Gastrocnemius medialis (tissue), 4 donors: ENCODE data around the gene FASLG. TPM values are rescaled to one million over a fixed set of nuclear protein-coding genes. Genes with fewer than 3 reads are reported as not detected.
"Not testable (repeated sequence)": the region's sequence is repeated elsewhere in the genome, so short reads cannot be mapped to it uniquely, and the experiment has no call there.

Source experiments
- ATAC-seq, 2 donors: fragments of 150-250 bp; one replicate each; pipeline ENCODE4 v1.9.1; 2016
- DNase-seq, 2 donors: peaks; one replicate each; pipeline ENCODE4 v3.0.0-alpha.2; 2019
- H3K27ac ChIP-seq, 4 donors: fragments of 200-600 bp; sonication (generic); 1 replicate in 1 of 4; 2 replicates in 3 of 4; pipeline ENCODE4 v1.5.1; 2016 to 2018; ENCODE audit warnings: mild to moderate bottlenecking in 2 of 4, moderate library complexity in 1 of 4
- H3K27me3 ChIP-seq, 3 donors: fragments of 200-600 bp; sonication (generic) in 2 of 3; 1 replicate in 1 of 3; 2 replicates in 2 of 3; pipeline versions ENCODE4 v1.5.1 to v1.6.0; 2016 to 2019; ENCODE audit warnings: mild to moderate bottlenecking in 1 of 3, moderate library complexity in 1 of 3
- H3K36me3 ChIP-seq, 2 donors: fragments of 200-600 bp; sonication (generic) in 1 of 2; one replicate each; pipeline ENCODE4 v1.5.1; 2017 to 2018
- H3K4me1 ChIP-seq, 2 donors: fragments of 200-600 bp; sonication (generic) in 1 of 2; one replicate each; pipeline ENCODE4 v1.5.1; 2016 to 2017; ENCODE audit warnings: mild to moderate bottlenecking in 2 of 2
- H3K4me3 ChIP-seq, 4 donors: fragments of 200-600 bp; sonication (generic) in 3 of 4; 1 replicate in 1 of 4; 2 replicates in 3 of 4; pipeline ENCODE4 v1.5.1; 2016 to 2019; ENCODE audit warnings: mild to moderate bottlenecking in 2 of 4
- H3K9me3 ChIP-seq, 3 donors: fragments of 200-600 bp; sonication (generic) in 2 of 3; 1 replicate in 1 of 3; 2 replicates in 2 of 3; pipeline ENCODE4 v1.5.1; 2016 to 2019
- CTCF ChIP-seq, 5 experiments: fragments of 450-650 bp in 3 of 5; fragments of 200-600 bp in 2 of 5; sonication (generic) in 2 of 5; IDR thresholded peaks in 4 of 5; conservative IDR thresholded peaks in 1 of 5; 1 replicate in 4 of 5; 2 replicates in 1 of 5; pipeline ENCODE4 v1.5.1; 2016 to 2019; ENCODE audit warnings: antibody characterized with exemption in 5 of 5, mild to moderate bottlenecking in 3 of 5, moderate library complexity in 3 of 5
- POLR2A ChIP-seq, 2 donors: fragments of 450-650 bp; IDR thresholded peaks; one replicate each; pipeline ENCODE4 v1.6.1; 2017; ENCODE audit warnings: antibody characterized with exemption in 2 of 2, mild to moderate bottlenecking in 2 of 2, moderate library complexity in 2 of 2
- in situ Hi-C, 4 donors: fragments of 200-750 bp; cut with MboI; loops; one replicate each; pipeline versions ENCODE4 v1.15.0 to v1.8.0; 2017; ENCODE audit warnings: low sequenced_read_pairs in 4 of 4
- intact Hi-C: fragments of 100-400 bp; cut with DNase I; formaldehyde crosslinking; loops from one replicate; pipeline ENCODE4 v1.15.1; 2023; ENCODE audit warnings: low total_unique reads
- total RNA-seq, 4 donors: library from RNA; depleted of rRNA; stranded (reverse); fragments of >200 nt; gene quantifications; one replicate each; pipeline versions ENCODE4 v1.1.0 to v1.2.3, GENCODE V29; 2016

The FASLG gene
- total RNA-seq, 4 donors from 2014 or later, result not detected

GRCh38 chr1:172616636-172617035 is 42.3 kb upstream of the FASLG start:
- Histone ChIP-seq H3K27ac (no peak overlapping the region), H3K4me3 (no peak overlapping the region), H3K4me1 (no peaks in the 10 kb centered on the region), H3K9me3 (peaks cover 0 to 4% (median 0%) of the 10 kb centered on the region in 3 donors), H3K27me3 (no peaks in the 10 kb centered on the region), H3K36me3 (no peaks in the 10 kb centered on the region)
- DNase-seq (no peak), ATAC-seq (no peak)
- in situ Hi-C loops, result no loop called here
- no peak for TF ChIP-seq CTCF (IDR thresholded peaks at IDR 0.05 in 4 of 5, conservative IDR thresholded peaks at IDR 0.05 in 1 of 5)
- TF ChIP-seq POLR2A (IDR thresholded peaks at IDR 0.05), result no peak
- intact Hi-C loops, result no loop called here

DNA sequence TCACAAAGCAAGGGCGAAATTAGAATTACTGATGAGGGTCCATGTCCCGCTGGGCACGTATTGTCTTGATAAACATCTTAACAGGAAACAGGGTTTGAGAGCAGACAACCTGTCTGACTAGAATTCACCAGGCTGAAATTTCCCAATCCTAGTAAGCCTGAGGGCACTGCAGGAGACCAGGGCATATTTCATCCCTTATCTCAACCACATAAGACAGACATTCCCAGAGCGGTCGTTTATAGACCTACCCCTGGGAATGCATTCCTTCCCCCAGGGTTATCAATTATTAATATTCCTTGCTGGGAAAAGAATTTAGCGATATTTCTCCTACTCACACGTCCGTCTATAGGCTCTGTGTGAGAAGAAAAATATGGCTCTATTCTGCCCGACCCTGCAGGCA is 38.3 kb upstream of the FASLG start:
- H3K27me3 ChIP-seq, ATAC-seq, intact Hi-C loops, H3K4me1 ChIP-seq, DNase-seq, H3K36me3 ChIP-seq, in situ Hi-C loops, H3K27ac ChIP-seq, H3K9me3 ChIP-seq, H3K4me3 ChIP-seq: not testable (repeated sequence)

DNA sequence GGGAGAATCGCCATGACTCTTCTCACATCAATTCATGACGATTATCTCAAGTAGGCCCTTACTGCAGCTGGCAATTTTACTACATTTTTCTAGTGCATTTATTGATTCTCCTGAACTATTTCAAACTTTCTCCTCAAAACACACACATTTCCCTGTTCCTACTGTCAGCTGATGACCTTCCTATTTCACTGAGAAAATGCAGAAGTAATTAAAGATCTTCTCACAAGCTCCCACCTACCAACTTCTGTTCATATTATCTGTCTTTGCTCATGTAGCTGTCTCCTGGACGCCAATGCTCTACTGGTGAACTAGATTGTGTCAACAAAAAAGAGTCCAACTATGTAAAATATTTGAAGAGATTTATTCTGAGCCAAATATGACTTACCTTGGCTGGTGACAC is 36.4 kb upstream of the FASLG start:
- intact Hi-C loops (no loop called here), in situ Hi-C loops (no loop called here)
- peaks cover 0 to 4% (median 0%) of the 10 kb centered on the region in 3 donors for H3K9me3 ChIP-seq
- DNase-seq (no peak), ATAC-seq (no peak)
- H3K27me3 ChIP-seq, result no peaks in the 10 kb centered on the region
- no peak overlapping the region for H3K4me3 ChIP-seq
- H3K36me3 ChIP-seq, result no peaks in the 10 kb centered on the region
- TF ChIP-seq POLR2A (IDR thresholded peaks at IDR 0.05) (no peak), CTCF (IDR thresholded peaks at IDR 0.05 in 4 of 5, conservative IDR thresholded peaks at IDR 0.05 in 1 of 5) (no peak)
- no peak overlapping the region for H3K27ac ChIP-seq
- H3K4me1 ChIP-seq, result no peaks in the 10 kb centered on the region

GRCh38 chr1:172623748-172624147 is 35.2 kb upstream of the FASLG start:
- H3K4me1 ChIP-seq, result no peaks in the 10 kb centered on the region
- no peak overlapping the region for H3K27ac ChIP-seq
- no peak overlapping the region for H3K4me3 ChIP-seq
- intact Hi-C loops, result no loop called here
- H3K27me3 ChIP-seq, result no peaks in the 10 kb centered on the region
- in situ Hi-C loops, result no loop called here
- peaks cover 0 to 4% (median 0%) of the 10 kb centered on the region in 3 donors for H3K9me3 ChIP-seq
- ATAC-seq, result no peak
- TF ChIP-seq POLR2A (IDR thresholded peaks at IDR 0.05) (no peak), CTCF (IDR thresholded peaks at IDR 0.05 in 4 of 5, conservative IDR thresholded peaks at IDR 0.05 in 1 of 5) (no peak)
- no peaks in the 10 kb centered on the region for H3K36me3 ChIP-seq
- no peak for DNase-seq

GRCh38 chr1:172626845-172627244 is 32.1 kb upstream of the FASLG start:
- no peak overlapping the region for H3K27ac ChIP-seq
- intact Hi-C loops, result no loop called here
- H3K36me3 ChIP-seq, result no peaks in the 10 kb centered on the region
- H3K4me3 ChIP-seq, result no peak overlapping the region
- H3K4me1 ChIP-seq, result no peaks in the 10 kb centered on the region
- no peaks in the 10 kb centered on the region for H3K27me3 ChIP-seq
- DNase-seq (no peak), ATAC-seq (no peak)
- in situ Hi-C loops, result no loop called here
- TF ChIP-seq CTCF (IDR thresholded peaks at IDR 0.05 in 4 of 5, conservative IDR thresholded peaks at IDR 0.05 in 1 of 5) (no peak), POLR2A (IDR thresholded peaks at IDR 0.05) (no peak)
- H3K9me3 ChIP-seq, result no peaks in the 10 kb centered on the region
